ENCODE measurements around the gene ZNF534.

ZNF534 gene

GRCh38 chr19:52442179-52442578 is 13.2 kb downstream of the ZNF534 start:
- H3K9ac ChIP-seq (ENCODE audit: low read length): no peak overlapping the region
- peaks cover 13% of the 10 kb centered on the region; the same call in 1 of the 2 replicates for H3K9me3 ChIP-seq (ENCODE audit: insufficient read depth, low read length)
- no peaks in the 10 kb centered on the region for H3K79me2 ChIP-seq (ENCODE audit: insufficient read depth, low read length)
- no peak overlapping the region for H3K27ac ChIP-seq (ENCODE audit: low read depth, low read length)
- no peaks in the 10 kb centered on the region for H3K9me2 ChIP-seq (replicated peaks; ENCODE audit: insufficient read depth, low read length)
- H3F3A ChIP-seq (ENCODE audit: insufficient read depth): no peaks in the 10 kb centered on the region
- no peaks in the 10 kb centered on the region for H3K27me3 ChIP-seq (ENCODE audit: low read length)
- no peak for TF ChIP-seq EZH2phosphoT487 (conservative IDR thresholded peaks at IDR 0.05; ENCODE audit: low read length)
- TF ChIP-seq CTCF (IDR thresholded peaks at IDR 0.05; ENCODE audit: insufficient read depth, low read length, poor library complexity, severe bottlenecking): no peak
- H3K36me3 ChIP-seq (ENCODE audit: low read length): no peaks in the 10 kb centered on the region
- no peak overlapping the region for H2AFZ ChIP-seq (ENCODE audit: low read depth, low read length, severe bottlenecking)
- H4K20me1 ChIP-seq (ENCODE audit: low read depth, low read length): no peaks in the 10 kb centered on the region
- no peak overlapping the region for H3K4me2 ChIP-seq (ENCODE audit: low read depth, low read length, poor library complexity, severe bottlenecking)
- H3K4me3 ChIP-seq (ENCODE audit: insufficient read depth, low read length, poor library complexity, severe bottlenecking): no peak overlapping the region

GRCh38 chr19:52444506-52444905 is 15.6 kb downstream of the ZNF534 start:
- H4K20me1 ChIP-seq (ENCODE audit: low read depth, low read length): no peaks in the 10 kb centered on the region

GRCh38 chr19:52451241-52451640 is 22.3 kb downstream of the ZNF534 start:
- Histone ChIP-seq H2AFZ (ENCODE audit: low read depth, low read length, severe bottlenecking) (no peak overlapping the region), H3K9ac (ENCODE audit: low read length) (no peak overlapping the region), H4K20me1 (ENCODE audit: low read depth, low read length) (no peaks in the 10 kb centered on the region), H3F3A (ENCODE audit: insufficient read depth) (no peaks in the 10 kb centered on the region), H3K79me2 (ENCODE audit: insufficient read depth, low read length) (no peaks in the 10 kb centered on the region), H3K27me3 (ENCODE audit: low read length) (no peaks in the 10 kb centered on the region), H3K9me2 (replicated peaks; ENCODE audit: insufficient read depth, low read length) (no peaks in the 10 kb centered on the region), H3K9me3 (ENCODE audit: insufficient read depth, low read length) (peaks cover 15% of the 10 kb centered on the region; the same call in 1 of the 2 replicates), H3K27ac (ENCODE audit: low read depth, low read length) (no peak overlapping the region), H3K4me3 (ENCODE audit: insufficient read depth, low read length, poor library complexity, severe bottlenecking) (no peak overlapping the region), H3K4me2 (ENCODE audit: low read depth, low read length, poor library complexity, severe bottlenecking) (no peak overlapping the region), H3K36me3 (ENCODE audit: low read length) (no peaks in the 10 kb centered on the region)
- TF ChIP-seq CTCF (IDR thresholded peaks at IDR 0.05; ENCODE audit: insufficient read depth, low read length, poor library complexity, severe bottlenecking): no peak
- no peak for TF ChIP-seq EZH2phosphoT487 (conservative IDR thresholded peaks at IDR 0.05; ENCODE audit: low read length)

More at GRCh38 chr19:52444506-52444905, 15.6 kb downstream of the ZNF534 start:
- Histone ChIP-seq H2AFZ (ENCODE audit: low read depth, low read length, severe bottlenecking) (no peak overlapping the region), H3K9ac (ENCODE audit: low read length) (no peak overlapping the region), H3F3A (ENCODE audit: insufficient read depth) (no peaks in the 10 kb centered on the region), H3K36me3 (ENCODE audit: low read length) (no peaks in the 10 kb centered on the region), H3K79me2 (ENCODE audit: insufficient read depth, low read length) (no peaks in the 10 kb centered on the region), H3K4me3 (ENCODE audit: insufficient read depth, low read length, poor library complexity, severe bottlenecking) (no peak overlapping the region), H3K27ac (ENCODE audit: low read depth, low read length) (no peak overlapping the region), H3K4me2 (ENCODE audit: low read depth, low read length, poor library complexity, severe bottlenecking) (no peak overlapping the region), H3K9me3 (ENCODE audit: insufficient read depth, low read length) (peaks cover 13% of the 10 kb centered on the region; the same call in 1 of the 2 replicates), H3K9me2 (replicated peaks; ENCODE audit: insufficient read depth, low read length) (no peaks in the 10 kb centered on the region), H3K27me3 (ENCODE audit: low read length) (no peaks in the 10 kb centered on the region)
- no peak for TF ChIP-seq CTCF (IDR thresholded peaks at IDR 0.05; ENCODE audit: insufficient read depth, low read length, poor library complexity, severe bottlenecking)
- TF ChIP-seq EZH2phosphoT487 (conservative IDR thresholded peaks at IDR 0.05; ENCODE audit: low read length): no peak
